ENCODE measurements around the gene BCAM. TPM values are rescaled to one million over a fixed set of nuclear protein-coding genes. Genes with fewer than 3 reads are reported as not detected.

BCAM gene
- polyA plus RNA-seq, 3 donors, result 403 to 489 (median 434) TPM

GRCh38 chr19:44789943-44790483 lies 18.9 kb upstream of the BCAM start:
- DNase-seq (ENCODE audit: low read depth in 3 of 3, low spot score in 2 of 3), result no peak

- no peak for DNase-seq (ENCODE audit: low read depth in 3 of 3, low spot score in 2 of 3)
These were observed 16.6 kb upstream of the BCAM start for GRCh38 chr19:44792281-44792680.

GRCh38 chr19:44794610-44795009 lies 14.3 kb upstream of the BCAM start:
- no peak for DNase-seq (ENCODE audit: low read depth in 3 of 3, low spot score in 2 of 3)

- DNase-seq (ENCODE audit: low read depth in 3 of 3, low spot score in 2 of 3), result no peak
These were observed 13.4 kb upstream of the BCAM start for GRCh38 chr19:44795398-44795987.

DNA sequence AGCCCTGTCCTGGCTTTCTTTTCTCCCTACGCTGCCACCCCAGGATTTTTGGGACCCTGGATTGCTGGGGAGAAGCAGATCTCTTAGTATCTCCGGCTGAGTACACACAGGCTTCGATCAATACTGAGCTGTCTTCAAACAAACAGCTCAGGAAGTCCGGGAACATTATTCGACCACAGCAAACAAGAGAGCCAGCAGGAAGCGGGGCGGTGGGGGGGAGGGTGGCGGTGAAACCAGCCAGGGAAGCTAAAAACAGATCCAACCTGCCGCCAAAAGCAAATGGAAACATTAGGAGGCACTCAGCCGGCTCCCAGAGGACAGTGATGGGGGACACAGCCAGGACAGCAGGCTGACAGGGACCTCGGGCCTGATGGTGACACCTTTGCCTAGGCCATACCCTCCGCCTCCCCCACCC lies 12.2 kb upstream of the BCAM start:
- no peak for DNase-seq (ENCODE audit: low read depth in 3 of 3, low spot score in 2 of 3)

- no peak for DNase-seq (ENCODE audit: low read depth in 3 of 3, low spot score in 2 of 3)
These were observed 9.1 kb upstream of the BCAM start for GRCh38 chr19:44799627-44800346.

GRCh38 chr19:44800461-44800860 lies 8.4 kb upstream of the BCAM start:
- no peak for DNase-seq (ENCODE audit: low read depth in 3 of 3, low spot score in 2 of 3)

- DNase-seq (ENCODE audit: low read depth in 3 of 3, low spot score in 2 of 3), result no peak
These were observed 5.2 kb upstream of the BCAM start for GRCh38 chr19:44803442-44804428.

GRCh38 chr19:44806291-44806690 lies 2.6 kb upstream of the BCAM start:
- no peak for DNase-seq (ENCODE audit: low read depth in 3 of 3, low spot score in 2 of 3)

- no peak for DNase-seq (ENCODE audit: low read depth in 3 of 3, low spot score in 2 of 3)
These were observed 1.7 kb upstream of the BCAM start for GRCh38 chr19:44807162-44807561.

GRCh38 chr19:44807652-44808462 lies 1.0 kb upstream of the BCAM start:
- DNase-seq (ENCODE audit: low read depth in 3 of 3, low spot score in 2 of 3), result no peak

DNA sequence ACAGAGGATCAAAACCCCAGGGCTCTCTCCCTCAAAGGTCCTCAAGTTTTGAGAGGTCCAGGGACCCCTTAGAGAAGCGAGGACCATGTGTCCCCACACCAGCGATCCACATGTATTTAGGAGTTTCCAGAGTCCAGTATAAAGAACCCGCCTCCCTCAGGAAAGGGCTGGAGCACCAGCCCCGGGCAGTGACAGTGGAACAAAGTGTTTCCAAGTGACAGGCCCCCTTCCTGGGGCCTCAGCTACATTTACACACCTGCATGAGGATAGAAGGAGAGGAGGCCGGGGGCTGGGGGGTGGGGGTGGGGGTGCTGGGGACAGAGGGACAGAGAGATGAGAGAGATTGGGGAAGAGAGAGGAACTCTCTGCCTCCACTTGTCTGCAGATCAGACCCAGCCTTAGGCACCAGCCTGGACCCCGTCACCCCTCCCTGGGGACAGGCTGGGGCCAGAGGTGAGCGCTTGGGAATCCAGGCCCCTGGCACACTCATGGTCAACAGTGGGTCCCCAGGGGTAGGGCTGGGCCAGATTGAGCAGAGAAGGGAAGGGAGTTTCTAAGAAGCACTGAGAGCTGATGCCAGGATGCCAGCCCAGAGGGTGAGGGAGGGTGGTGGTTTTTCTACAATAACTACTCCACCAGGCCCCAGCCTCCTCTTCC lies 802 bp downstream of the BCAM start:
- DNase-seq (ENCODE audit: low read depth in 3 of 3, low spot score in 2 of 3), result no peak

DNA sequence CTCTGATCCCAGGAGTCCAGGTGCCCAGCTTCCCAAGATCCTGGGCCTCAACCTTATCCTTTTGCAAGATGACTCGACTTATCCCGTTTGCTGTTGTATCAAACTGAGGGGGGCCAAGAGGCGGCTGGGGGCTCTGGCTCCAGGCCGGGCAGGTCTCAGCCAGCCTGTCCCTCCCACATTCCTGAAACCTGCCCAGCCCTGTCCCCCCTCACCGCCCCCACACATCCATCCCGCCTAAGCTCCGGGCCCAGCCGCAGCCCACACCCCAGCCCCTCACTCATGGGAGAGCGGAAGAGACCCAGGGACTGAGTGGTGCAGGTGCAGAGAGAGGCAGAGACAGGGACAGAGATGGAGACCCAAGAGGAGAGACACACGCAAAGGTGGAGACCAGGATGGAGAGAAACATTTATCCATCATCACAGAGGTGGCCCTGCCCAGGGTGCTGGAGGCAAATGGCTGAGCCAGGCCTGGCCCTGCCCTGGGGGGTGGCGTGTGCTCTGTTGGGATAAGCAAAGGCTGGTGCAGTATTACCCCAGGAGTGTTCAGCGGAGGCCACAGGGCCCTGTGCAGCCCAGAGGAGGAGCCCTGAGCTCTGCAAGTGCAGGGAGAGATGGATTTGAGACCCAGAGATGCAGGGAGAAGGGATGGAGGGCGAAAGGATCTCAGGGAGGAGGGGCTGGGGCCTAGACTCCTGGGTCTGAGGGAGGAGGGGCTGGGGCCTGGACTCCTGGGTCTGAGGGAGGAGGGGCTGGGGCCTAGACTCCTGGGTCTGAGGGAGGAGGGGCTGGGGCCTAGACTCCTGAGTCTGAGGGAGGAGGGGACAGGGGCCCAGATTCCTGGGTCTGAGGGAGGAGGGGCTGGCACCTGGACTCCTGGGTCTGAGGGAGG lies 1.6 kb downstream of the BCAM start:
- DNase-seq (ENCODE audit: low read depth in 3 of 3, low spot score in 2 of 3), result no peak

DNA sequence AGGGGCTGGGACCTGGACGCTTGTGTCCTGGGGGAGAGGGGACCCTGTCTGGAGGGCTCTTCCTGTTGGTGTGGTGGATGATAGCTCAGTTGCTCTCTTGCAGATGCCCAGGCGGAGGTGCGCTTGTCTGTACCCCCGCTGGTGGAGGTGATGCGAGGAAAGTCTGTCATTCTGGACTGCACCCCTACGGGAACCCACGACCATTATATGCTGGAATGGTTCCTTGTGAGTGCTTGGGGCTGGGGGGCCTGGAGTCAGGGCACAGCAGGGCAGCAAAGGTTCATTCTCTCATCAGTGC lies 2.2 kb downstream of the BCAM start:
- no peak for DNase-seq (ENCODE audit: low read depth in 3 of 3, low spot score in 2 of 3)

DNA sequence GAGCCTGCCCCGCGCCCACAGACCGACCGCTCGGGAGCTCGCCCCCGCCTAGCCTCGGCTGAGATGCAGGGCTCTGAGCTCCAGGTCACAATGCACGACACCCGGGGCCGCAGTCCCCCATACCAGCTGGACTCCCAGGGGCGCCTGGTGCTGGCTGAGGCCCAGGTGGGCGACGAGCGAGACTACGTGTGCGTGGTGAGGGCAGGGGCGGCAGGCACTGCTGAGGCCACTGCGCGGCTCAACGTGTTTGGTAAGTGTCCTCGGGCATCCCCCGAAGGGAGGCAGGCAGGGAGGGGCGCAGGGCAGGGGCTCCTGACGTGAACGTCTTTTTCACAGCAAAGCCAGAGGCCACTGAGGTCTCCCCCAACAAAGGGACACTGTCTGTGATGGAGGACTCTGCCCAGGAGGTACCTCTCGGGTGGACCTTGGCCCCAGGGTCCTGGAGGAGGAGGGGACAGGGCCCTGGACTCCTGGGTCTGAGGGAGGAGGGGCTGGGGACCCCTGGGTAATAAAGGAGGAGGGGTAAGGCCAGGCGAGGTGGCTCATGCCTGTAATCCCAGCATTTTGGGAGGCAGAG lies 3.3 kb downstream of the BCAM start:
- DNase-seq (ENCODE audit: low read depth in 3 of 3, low spot score in 2 of 3), result no peak

- DNase-seq (ENCODE audit: low read depth in 3 of 3, low spot score in 2 of 3), result no peak
These were observed 4.4 kb downstream of the BCAM start for GRCh38 chr19:44813070-44813840.

GRCh38 chr19:44813841-44814470 lies 5.1 kb downstream of the BCAM start:
- DNase-seq (ENCODE audit: low read depth in 3 of 3, low spot score in 2 of 3), result no peak
